Kidney (tissue), 14 donors: ENCODE measurements around the gene CCDC142. TPM values are rescaled to one million over a fixed set of nuclear protein-coding genes. Genes with fewer than 3 reads are reported as not detected.

Experiments
- DNase-seq, 5 donors: peaks; one replicate each; pipeline ENCODE4 v3.0.0-alpha.2; 2013 to 2020
- FAIRE-seq: peaks from 2 replicates; lab custom pipeline; 2012; peaks lifted over from hg19 to GRCh38; lab: Jason Lieb, UNC
- H3K27ac ChIP-seq, 2 donors: one replicate each; pipeline ENCODE4 v1.7.0; 2013; ENCODE audit warnings: low read depth in 2 of 2, low read length in 2 of 2, inconsistent platforms in 1 of 2
- H3K27me3 ChIP-seq: one replicate; pipeline ENCODE4 v1.7.1; 2013; ENCODE audit warnings: low read length, inconsistent platforms; ENCODE audit not compliant: control insufficient read depth, insufficient read depth
- H3K36me3 ChIP-seq, 3 donors: one replicate each; pipeline versions ENCODE4 v1.7.0 to v1.7.1; 2013; ENCODE audit warnings: low read length in 3 of 3, control low read depth in 1 of 3, inconsistent platforms in 1 of 3; ENCODE audit not compliant: insufficient read depth in 3 of 3, control insufficient read depth in 2 of 3
- H3K4me1 ChIP-seq, 3 donors: one replicate each; pipeline versions ENCODE4 v1.7.0 to v1.7.1; 2013; ENCODE audit warnings: low read length in 3 of 3, inconsistent platforms in 1 of 3, low read depth in 1 of 3; ENCODE audit not compliant: control insufficient read depth in 2 of 3, insufficient read depth in 2 of 3
- H3K4me3 ChIP-seq, 3 donors: one replicate each; pipeline versions ENCODE4 v1.7.0 to v1.8.1; 2013; ENCODE audit warnings: low read length in 3 of 3, control low read depth in 1 of 3, inconsistent platforms in 1 of 3
- H3K9ac ChIP-seq, 3 donors: one replicate each; pipeline versions ENCODE4 v1.7.0 to v1.7.1; 2013; ENCODE audit warnings: low read length in 3 of 3, control low read depth in 1 of 3, inconsistent platforms in 1 of 3
- H3K9me3 ChIP-seq, 3 donors: one replicate each; pipeline versions ENCODE4 v1.7.0 to v1.7.1; 2013; ENCODE audit warnings: low read length in 3 of 3, control low read depth in 1 of 3, inconsistent platforms in 1 of 3; ENCODE audit not compliant: control insufficient read depth in 2 of 3, insufficient read depth in 1 of 3
- CTCF ChIP-seq: IDR thresholded peaks from 3 replicates; pipeline ENCODE4 v1.5.1; 2012; ENCODE audit warnings: mild to moderate bottlenecking, moderate library complexity, borderline replicate concordance; ENCODE audit not compliant: insufficient read depth; ENCODE audit errors: extremely low read depth
- intact Hi-C: fragments of 100-400 bp; cut with DNase I; formaldehyde crosslinking; loops from one replicate; pipeline ENCODE4 v1.11.1; 2022
- polyA plus RNA-seq: library from polyadenylated mRNA; stranded (reverse); fragments of 350-450 nt; fragmentation: Illumina TruSeq; extraction: RNeasy Lipid Tissue Mini Kit (QIAGEN cat#74804); gene quantifications from one replicate; pipeline ENCODE4 v1.2.3, GENCODE V29; 2014; ENCODE audit warnings: low read depth, low replicate concordance; ENCODE audit not compliant: insufficient read depth
- total RNA-seq: library from RNA; stranded (reverse); fragmentation: NEBNext Ultra II Directional; extraction: Animal tissue kit (Norgen Biotek cat#: 25700); gene quantifications from one replicate; pipeline ENCODE4 v1.2.1, GENCODE V29; 2021
- donor health status: control.
- donor health status: control.
- donor health status: control.
- donor health status: control.
- donor health status: control.
- donor health status: DM: yes; HTN: yes; CAD: no.
- donor health status: Normal renal cell carcinoma (clear cell type).

CCDC142 gene
- total and polyA plus RNA-seq, 2 donors from 2014 or later, result 2.8 to 23.1 TPM

- FAIRE-seq (no peak), DNase-seq (no peak)
- H3K4me1 ChIP-seq, result peaks cover 4 to 16% (median 7%) of the 10 kb centered on the region in 3 donors
- intact Hi-C loops, result no loop called here
- H3K9ac ChIP-seq, result no peak overlapping the region
- no peaks in the 10 kb centered on the region for H3K9me3 ChIP-seq
- no peak overlapping the region for H3K27ac ChIP-seq
- no peaks in the 10 kb centered on the region for H3K27me3 ChIP-seq
- TF ChIP-seq CTCF, result no peak
- H3K36me3 ChIP-seq, result peaks cover 0 to 30% (median 15%) of the 10 kb centered on the region in 3 donors
- H3K4me3 ChIP-seq, result no peak overlapping the region
Observed at GRCh38 chr2:74527741-74528140, 44.9 kb upstream of the CCDC142 start.

GRCh38 chr2:74526649-74527230, 43.9 kb upstream of the CCDC142 start:
- intact Hi-C loops, result no loop called here
- FAIRE-seq, result no peak
- no peak for DNase-seq

GRCh38 chr2:74525717-74526648, 43.2 kb upstream of the CCDC142 start, which contains the start of gene DQX1:
TSS of gene DQX1 (minus strand) at chr2:74526231. CDS start at chr2:74525729, 502 bp downstream.
- DNase-seq (peak in 1 of 5 donors; percentile 25), FAIRE-seq (no peak)
- Histone ChIP-seq H3K4me3 (no peak within 1 kb of the TSS), H3K9me3 (no peaks in the 10 kb centered on the region), H3K27me3 (no peaks in the 10 kb centered on the region), H3K9ac (no peak within 1 kb of the TSS), H3K36me3 (peaks cover 0 to 25% (median 15%) of the 10 kb centered on the region in 3 donors), H3K27ac (no peak within 1 kb of the TSS), H3K4me1 (peaks cover 3 to 14% (median 4%) of the 10 kb centered on the region in 3 donors)
- intact Hi-C loops, result no loop called here
- no peak for TF ChIP-seq CTCF

More at GRCh38 chr2:74526649-74527230, 43.9 kb upstream of the CCDC142 start:
- no peaks in the 10 kb centered on the region for H3K27me3 ChIP-seq
- no peak overlapping the region for H3K9ac ChIP-seq
- TF ChIP-seq CTCF, result no peak
- peaks cover 4 to 16% (median 7%) of the 10 kb centered on the region in 3 donors for H3K4me1 ChIP-seq
- no peaks in the 10 kb centered on the region for H3K9me3 ChIP-seq
- peaks cover 0 to 25% (median 15%) of the 10 kb centered on the region in 3 donors for H3K36me3 ChIP-seq
- H3K4me3 ChIP-seq, result no peak overlapping the region
- no peak overlapping the region for H3K27ac ChIP-seq
